ENCODE measurements around the gene APH1B. TPM values are rescaled to one million over a fixed set of nuclear protein-coding genes. Genes with fewer than 3 reads are reported as not detected.
"Not testable (repeated sequence)": the region's sequence is repeated elsewhere in the genome, so short reads cannot be mapped to it uniquely, and the experiment has no call there.

APH1B gene
- total RNA-seq, 2 donors from 2014 or later: 11.8 to 17.6 TPM

GRCh38 chr15:63313825-63314224 lies 36.4 kb downstream of the APH1B start:
- Mint-ChIP-seq H3K4me1 (no peaks in the 10 kb centered on the region), H3K4me3 (no peak overlapping the region), H3K36me3 (ENCODE audit: low read depth) (peaks cover 3% of the 10 kb centered on the region), H3K27ac (no peak overlapping the region), H3K27me3 (no peaks in the 10 kb centered on the region)
- DNase-seq (no peak), ATAC-seq (no peak)
- no peaks in the 10 kb centered on the region for H3K9me3 ChIP-seq (ENCODE audit: control insufficient read depth, low read length, poor library complexity, severe bottlenecking)

- H3K36me3 Mint-ChIP-seq (ENCODE audit: low read depth): peaks cover 3% of the 10 kb centered on the region
- no peak overlapping the region for H3K27ac Mint-ChIP-seq
- H3K4me1 Mint-ChIP-seq: no peaks in the 10 kb centered on the region
- DNase-seq (no peak), ATAC-seq (no peak)
- no peaks in the 10 kb centered on the region for H3K9me3 ChIP-seq (ENCODE audit: control insufficient read depth, low read length, poor library complexity, severe bottlenecking)
- no peak overlapping the region for H3K4me3 Mint-ChIP-seq
- no peaks in the 10 kb centered on the region for H3K27me3 Mint-ChIP-seq
Observed at GRCh38 chr15:63314409-63314808, 37.0 kb downstream of the APH1B start.

DNA sequence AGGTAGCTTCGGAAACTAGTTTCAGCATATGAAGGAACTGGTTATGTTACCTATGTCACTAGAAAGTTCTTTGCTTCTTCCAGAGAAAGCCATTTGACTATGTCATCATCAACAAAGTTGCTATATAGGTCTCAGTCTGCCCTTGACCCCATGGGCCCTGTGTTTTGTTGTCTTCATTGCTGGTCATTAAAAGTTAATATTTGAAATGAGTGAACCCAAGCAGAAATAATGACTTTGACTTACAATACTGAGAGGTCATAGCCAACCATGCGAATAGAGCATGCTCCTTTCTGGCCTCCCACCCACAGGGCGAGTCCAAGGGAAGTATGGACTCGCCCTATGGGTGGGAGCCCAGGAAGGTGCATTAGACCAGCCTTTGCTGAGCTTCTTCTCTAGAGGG lies 40.9 kb downstream of the APH1B start:
- H3K4me1 Mint-ChIP-seq: no peaks in the 10 kb centered on the region
- DNase-seq (no peak), ATAC-seq (no peak)
- no peaks in the 10 kb centered on the region for H3K36me3 Mint-ChIP-seq (ENCODE audit: low read depth)
- H3K27me3 Mint-ChIP-seq: no peaks in the 10 kb centered on the region
- no peak overlapping the region for H3K27ac Mint-ChIP-seq
- H3K9me3 ChIP-seq (ENCODE audit: control insufficient read depth, low read length, poor library complexity, severe bottlenecking): no peaks in the 10 kb centered on the region
- H3K4me3 Mint-ChIP-seq: no peak overlapping the region

DNA sequence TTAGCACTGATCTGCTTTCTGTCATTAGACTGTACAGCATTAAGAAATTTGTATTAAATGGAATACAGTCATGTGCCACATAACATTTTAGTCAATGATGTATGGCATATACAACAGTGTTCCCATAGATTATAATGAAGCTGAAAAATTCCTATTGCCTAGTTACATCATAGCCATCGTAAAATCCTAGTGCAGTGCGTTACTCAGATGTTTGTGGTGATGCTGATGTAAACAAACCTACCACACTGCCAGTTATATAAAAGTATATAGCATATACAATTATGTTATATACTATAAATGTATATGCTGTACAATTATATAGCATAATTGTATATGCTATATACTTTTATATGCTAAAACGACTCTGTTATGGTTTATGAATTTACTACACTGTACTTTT lies 41.7 kb downstream of the APH1B start:
- Mint-ChIP-seq H3K4me1 (no peaks in the 10 kb centered on the region), H3K27ac (no peak overlapping the region)
- no peak for ATAC-seq

GRCh38 chr15:63320446-63320845 lies 43.0 kb downstream of the APH1B start:
- H3K27me3 Mint-ChIP-seq; H3K9me3 ChIP-seq (ENCODE audit: control insufficient read depth, low read length, poor library complexity, severe bottlenecking); DNase-seq; H3K4me1 Mint-ChIP-seq; H3K4me3 Mint-ChIP-seq; H3K27ac Mint-ChIP-seq; ATAC-seq; H3K36me3 Mint-ChIP-seq (ENCODE audit: low read depth): not testable (repeated sequence)

More for the DNA sequence above, 41.7 kb downstream of the APH1B start:
- DNase-seq: no peak
- Mint-ChIP-seq H3K4me3 (no peak overlapping the region), H3K27me3 (no peaks in the 10 kb centered on the region), H3K36me3 (ENCODE audit: low read depth) (no peaks in the 10 kb centered on the region)
- no peaks in the 10 kb centered on the region for H3K9me3 ChIP-seq (ENCODE audit: control insufficient read depth, low read length, poor library complexity, severe bottlenecking)

DNA sequence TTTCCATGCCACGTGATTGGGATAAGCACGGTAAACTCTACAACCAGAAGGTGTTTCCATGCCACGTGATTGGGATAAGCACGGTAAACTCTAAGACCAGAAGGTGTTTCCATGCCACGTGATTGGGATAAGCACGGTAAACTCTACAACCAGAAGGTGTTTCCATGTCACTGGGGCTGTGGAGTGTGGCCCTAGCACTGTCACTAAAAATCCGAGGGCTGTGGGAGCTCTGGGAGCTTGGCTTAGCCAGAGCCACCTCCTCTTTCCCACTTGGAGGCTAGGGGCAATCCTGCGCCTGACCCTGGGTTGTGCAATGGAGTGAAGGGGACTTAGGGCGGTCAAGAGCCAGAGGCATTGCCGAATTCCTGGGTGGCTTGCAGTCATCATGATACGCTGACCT lies 43.6 kb downstream of the APH1B start:
- H3K27ac Mint-ChIP-seq; H3K4me1 Mint-ChIP-seq; H3K36me3 Mint-ChIP-seq (ENCODE audit: low read depth); H3K4me3 Mint-ChIP-seq; DNase-seq; H3K9me3 ChIP-seq (ENCODE audit: control insufficient read depth, low read length, poor library complexity, severe bottlenecking); ATAC-seq: not testable (repeated sequence)
- peaks cover 11% of the 10 kb centered on the region for H3K27me3 Mint-ChIP-seq

GRCh38 chr15:63321462-63321861 lies 44.1 kb downstream of the APH1B start:
- H3K27ac Mint-ChIP-seq: no peak overlapping the region
- H3K4me1 Mint-ChIP-seq: no peaks in the 10 kb centered on the region
- H3K27me3 Mint-ChIP-seq: peaks cover 13% of the 10 kb centered on the region
- H3K9me3 ChIP-seq (ENCODE audit: control insufficient read depth, low read length, poor library complexity, severe bottlenecking): no peaks in the 10 kb centered on the region
- no peaks in the 10 kb centered on the region for H3K36me3 Mint-ChIP-seq (ENCODE audit: low read depth)
- no peak overlapping the region for H3K4me3 Mint-ChIP-seq
- ATAC-seq: no peak
- DNase-seq: no peak

- Mint-ChIP-seq H3K4me1 (no peaks in the 10 kb centered on the region), H3K27me3 (peaks cover 14% of the 10 kb centered on the region), H3K27ac (no peak overlapping the region), H3K4me3 (no peak overlapping the region), H3K36me3 (ENCODE audit: low read depth) (no peaks in the 10 kb centered on the region)
- H3K9me3 ChIP-seq (ENCODE audit: control insufficient read depth, low read length, poor library complexity, severe bottlenecking): no peaks in the 10 kb centered on the region
- no peak for ATAC-seq
- DNase-seq: no peak
Observed at GRCh38 chr15:63322541-63322940, 45.1 kb downstream of the APH1B start.

- no peaks in the 10 kb centered on the region for H3K9me3 ChIP-seq (ENCODE audit: control insufficient read depth, low read length, poor library complexity, severe bottlenecking)
- Mint-ChIP-seq H3K4me1 (no peaks in the 10 kb centered on the region), H3K27me3 (peaks cover 26% of the 10 kb centered on the region), H3K4me3 (no peak overlapping the region), H3K27ac (no peak overlapping the region), H3K36me3 (ENCODE audit: low read depth) (no peaks in the 10 kb centered on the region)
- ATAC-seq (no peak), DNase-seq (no peak)
Observed at GRCh38 chr15:63323798-63324563, 46.6 kb downstream of the APH1B start.

- Mint-ChIP-seq H3K4me3 (no peak overlapping the region), H3K4me1 (no peaks in the 10 kb centered on the region), H3K36me3 (ENCODE audit: low read depth) (no peaks in the 10 kb centered on the region), H3K27ac (no peak overlapping the region), H3K27me3 (peaks cover 30% of the 10 kb centered on the region)
- DNase-seq (no peak), ATAC-seq (no peak)
- no peaks in the 10 kb centered on the region for H3K9me3 ChIP-seq (ENCODE audit: control insufficient read depth, low read length, poor library complexity, severe bottlenecking)
Observed at GRCh38 chr15:63324770-63325169, 47.4 kb downstream of the APH1B start.

- DNase-seq (no peak), ATAC-seq (no peak)
- H3K9me3 ChIP-seq (ENCODE audit: control insufficient read depth, low read length, poor library complexity, severe bottlenecking): no peaks in the 10 kb centered on the region
- peaks cover 30% of the 10 kb centered on the region for H3K27me3 Mint-ChIP-seq
- H3K27ac Mint-ChIP-seq: no peak overlapping the region
- peaks cover 3% of the 10 kb centered on the region for H3K4me1 Mint-ChIP-seq
- peaks cover 4% of the 10 kb centered on the region for H3K36me3 Mint-ChIP-seq (ENCODE audit: low read depth)
- H3K4me3 Mint-ChIP-seq: no peak overlapping the region
Observed at GRCh38 chr15:63327648-63328421, 50.4 kb downstream of the APH1B start.

DNA sequence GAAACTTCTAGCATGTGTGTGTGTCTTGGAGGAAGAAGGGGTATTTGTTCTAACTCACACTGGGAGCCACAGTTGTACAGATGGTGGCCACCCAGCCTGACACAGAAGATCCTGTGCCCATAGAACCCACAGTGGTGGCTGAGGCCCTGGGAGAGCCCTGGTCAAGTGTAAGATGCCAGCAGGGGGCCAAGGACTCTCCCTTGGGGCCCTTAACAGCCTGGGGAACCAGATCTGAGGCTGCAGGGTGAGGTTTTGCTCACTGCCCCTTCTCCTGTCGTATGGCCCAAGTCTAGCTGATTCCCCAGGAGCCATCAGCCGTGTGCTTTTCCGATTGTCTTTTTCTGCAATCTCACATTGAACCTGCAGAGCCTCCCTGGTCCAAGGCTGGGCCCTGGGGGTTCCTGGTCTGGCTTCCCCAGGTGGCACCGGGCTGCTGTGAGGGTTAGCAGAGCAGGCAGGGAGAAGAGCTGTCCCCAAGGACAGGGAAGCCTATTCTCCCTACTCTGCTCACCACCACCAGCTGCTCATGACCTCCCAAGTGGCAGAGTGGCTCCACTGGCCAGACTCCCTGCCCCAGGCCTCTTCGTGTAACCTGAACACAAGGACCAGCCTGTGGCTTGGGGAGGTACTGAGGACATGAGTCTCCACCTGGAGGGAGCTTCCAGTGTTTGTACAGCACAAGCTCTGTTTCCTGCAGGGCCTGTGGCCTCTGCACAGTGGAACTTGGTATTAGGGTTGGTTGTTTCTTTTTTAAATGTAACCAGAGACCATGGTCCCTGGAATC lies 52.4 kb downstream of the APH1B start:
- Mint-ChIP-seq H3K36me3 (ENCODE audit: low read depth) (peaks cover 4% of the 10 kb centered on the region), H3K4me1 (peaks cover 3% of the 10 kb centered on the region)
- ATAC-seq: no peak

GRCh38 chr15:63330926-63331325 lies 53.5 kb downstream of the APH1B start:
- H3K9me3 ChIP-seq (ENCODE audit: control insufficient read depth, low read length, poor library complexity, severe bottlenecking): no peaks in the 10 kb centered on the region
- DNase-seq (no peak), ATAC-seq (no peak)
- Mint-ChIP-seq H3K27ac (no peak overlapping the region), H3K4me1 (peaks cover 3% of the 10 kb centered on the region), H3K36me3 (ENCODE audit: low read depth) (peaks cover 4% of the 10 kb centered on the region), H3K27me3 (peaks cover 20% of the 10 kb centered on the region), H3K4me3 (no peak overlapping the region)

More for the DNA sequence above, 52.4 kb downstream of the APH1B start:
- no peak for DNase-seq
- Mint-ChIP-seq H3K27me3 (peaks cover 30% of the 10 kb centered on the region), H3K27ac (no peak overlapping the region), H3K4me3 (no peak overlapping the region)
- H3K9me3 ChIP-seq (ENCODE audit: control insufficient read depth, low read length, poor library complexity, severe bottlenecking): no peaks in the 10 kb centered on the region

Data from T-helper 17 cell (primary cell).